SIG-M5 treated with dmso at 0.1 percent for 504 hours (cell line): ENCODE results near the gene GALM.

ENCODE experiments used
- DNase-seq: peaks from one replicate; lab custom pipeline; 2025; ENCODE audit not compliant: unreplicated experiment; lab: John Stamatoyannopoulos, UW

Gene GALM

GRCh38 chr2:38737000-38737698 lies 71.2 kb downstream of the GALM start:
- peak; percentile 56 for DNase-seq

- DNase-seq = no peak
Measured at GRCh38 chr2:38737925-38738324, 72.0 kb downstream of the GALM start.

GRCh38 chr2:38739524-38739923 lies 73.6 kb downstream of the GALM start:
- DNase-seq = no peak

- DNase-seq = peak; percentile 80
Measured at GRCh38 chr2:38740851-38741731, 75.2 kb downstream of the GALM start.

- DNase-seq = no peak
Measured at GRCh38 chr2:38742797-38743559, 77.1 kb downstream of the GALM start.

- no peak for DNase-seq
Measured at GRCh38 chr2:38743672-38744398, 77.9 kb downstream of the GALM start.

- no peak for DNase-seq
Measured at GRCh38 chr2:38744399-38744780, 78.5 kb downstream of the GALM start.

- no peak for DNase-seq
Measured at GRCh38 chr2:38745267-38745666, 79.4 kb downstream of the GALM start.

GRCh38 chr2:38747007-38747424 lies 81.1 kb downstream of the GALM start:
- no peak for DNase-seq

GRCh38 chr2:38747819-38748218 lies 81.9 kb downstream of the GALM start:
- no peak for DNase-seq

GRCh38 chr2:38748391-38748790 lies 82.5 kb downstream of the GALM start:
- DNase-seq = no peak

GRCh38 chr2:38748943-38749804 lies 83.3 kb downstream of the GALM start:
- peak; percentile 29 for DNase-seq

GRCh38 chr2:38750011-38750890 lies 84.3 kb downstream of the GALM start:
- DNase-seq = no peak

GRCh38 chr2:38750891-38751595 lies 85.1 kb downstream of the GALM start, which contains the start of gene SRSF7:
Gene SRSF7, minus strand, starts transcription at chr2:38751361. Its CDS starts 105 bp downstream, at chr2:38751256.
- DNase-seq = peak; percentile 99

- DNase-seq = peak; percentile 66
Measured at GRCh38 chr2:38751596-38752410, 85.9 kb downstream of the GALM start.

GRCh38 chr2:38754049-38754448 lies 88.1 kb downstream of the GALM start:
- no peak for DNase-seq

- no peak for DNase-seq
Measured at GRCh38 chr2:38754506-38754905, 88.6 kb downstream of the GALM start.
